HG03045 (cell line): ENCODE data around the gene KRT31.
"Not testable (repeated sequence)": the region's sequence is repeated elsewhere in the genome, so short reads cannot be mapped to it uniquely, and the experiment has no call there.

Experiments
- ATAC-seq: cut with Tn5 transposase; IDR thresholded peaks from one replicate; pipeline ENCODE4 v1.9.1; 2021; ENCODE audit warnings: mild to moderate bottlenecking, moderate library complexity; ENCODE audit not compliant: unreplicated experiment

KRT31 gene

GRCh38 chr17:41418116-41418860 is 20.9 kb upstream of the KRT31 start:
- no peak for ATAC-seq

GRCh38 chr17:41417576-41418015 is 20.2 kb upstream of the KRT31 start:
- ATAC-seq: no peak

- no peak for ATAC-seq
These were observed 19.7 kb upstream of the KRT31 start for GRCh38 chr17:41417127-41417526.

GRCh38 chr17:41416479-41416878 is 19.1 kb upstream of the KRT31 start:
- no peak for ATAC-seq

- no peak for ATAC-seq
These were observed 18.5 kb upstream of the KRT31 start for GRCh38 chr17:41415833-41416335.

GRCh38 chr17:41415411-41415810 is 18.0 kb upstream of the KRT31 start:
- no peak for ATAC-seq

- no peak for ATAC-seq
These were observed 16.6 kb upstream of the KRT31 start for GRCh38 chr17:41413982-41414381.

- no peak for ATAC-seq
These were observed 16.0 kb upstream of the KRT31 start for GRCh38 chr17:41413353-41413957.

GRCh38 chr17:41411072-41411840 is 13.8 kb upstream of the KRT31 start:
- ATAC-seq: no peak

GRCh38 chr17:41407226-41407625 is 9.8 kb upstream of the KRT31 start:
- ATAC-seq: no peak

GRCh38 chr17:41406205-41406604 is 8.8 kb upstream of the KRT31 start:
- ATAC-seq: no peak

- no peak for ATAC-seq
These were observed 6.7 kb upstream of the KRT31 start for GRCh38 chr17:41404024-41404671.

GRCh38 chr17:41403404-41404023 is 6.1 kb upstream of the KRT31 start:
- no peak for ATAC-seq

GRCh38 chr17:41402161-41402560 is 4.8 kb upstream of the KRT31 start:
- ATAC-seq: no peak

- no peak for ATAC-seq
These were observed 1.1 kb downstream of the KRT31 start for GRCh38 chr17:41396340-41396739.

GRCh38 chr17:41395611-41396010 is 1.8 kb downstream of the KRT31 start:
- no peak for ATAC-seq

- ATAC-seq: not testable (repeated sequence)
These were observed 2.4 kb downstream of the KRT31 start for GRCh38 chr17:41395044-41395443.

- no peak for ATAC-seq
These were observed 3.0 kb downstream of the KRT31 start for GRCh38 chr17:41394254-41394996.

GRCh38 chr17:41393826-41394225 is 3.6 kb downstream of the KRT31 start:
- ATAC-seq: no peak

- no peak for ATAC-seq
These were observed 4.1 kb downstream of the KRT31 start for GRCh38 chr17:41393294-41393693.
